Muscle of leg (tissue), 16 donors: Measurements from ENCODE around the gene PHKG2. TPM values are rescaled to one million over a fixed set of nuclear protein-coding genes. Genes with fewer than 3 reads are reported as not detected.
A peak's percentile ranks its signal among the peaks of the same experiment; 100 is the strongest.
"Not testable (repeated sequence)": the region's sequence is repeated elsewhere in the genome, so short reads cannot be mapped to it uniquely, and the experiment has no call there.

Experiments
- DNase-seq: peaks from one replicate; pipeline ENCODE4 v3.0.0; 2013
- H3K27ac ChIP-seq: one replicate; pipeline ENCODE4 v1.5.1; 2013; ENCODE audit warnings: mild to moderate bottlenecking, low read length, control low read depth
- H3K27me3 ChIP-seq: one replicate; pipeline ENCODE4 v1.6.1; 2013; ENCODE audit warnings: low read length; ENCODE audit not compliant: control insufficient read depth, insufficient read depth
- H3K36me3 ChIP-seq: one replicate; pipeline ENCODE4 v1.6.1; 2013; ENCODE audit warnings: low read length; ENCODE audit not compliant: control insufficient read depth, insufficient read depth
- H3K4me1 ChIP-seq: one replicate; pipeline ENCODE4 v1.6.1; 2013; ENCODE audit warnings: low read length; ENCODE audit not compliant: control insufficient read depth, insufficient read depth
- H3K4me3 ChIP-seq: one replicate; pipeline ENCODE4 v1.5.1; 2013; ENCODE audit warnings: low read length, control low read depth
- H3K9me3 ChIP-seq: replicated peaks from 2 replicates; pipeline ENCODE4 v1.6.1; 2013; ENCODE audit warnings: low read depth, low read length; ENCODE audit not compliant: control insufficient read depth
- WGBS: methylation state at CpG from one replicate; pipeline ENCODE4 v1.1.5; 2013; ENCODE audit warnings: missing lambda C conversion rate; ENCODE audit not compliant: insufficient coverage; 5-methylcytosine and 5-hydroxymethylcytosine counted together
- long read RNA-seq, 11 donors: transcript quantifications; one replicate each; lab custom pipeline, GENCODE V29; 2026
- polyA plus RNA-seq, 8 donors: library from polyadenylated mRNA; unstranded; fragments of 120-200 nt; gene quantifications; one replicate each; pipeline versions ENCODE4 v1.2.1 to v1.2.3, GENCODE V29; 2013; ENCODE audit warnings: inconsistent platforms in 1 of 8, low replicate concordance in 1 of 8; ENCODE audit not compliant: insufficient read length in 8 of 8, insufficient read depth in 1 of 8
- total RNA-seq: library from RNA; stranded (reverse); fragments of 120-200 nt; gene quantifications from one replicate; pipeline ENCODE4 v1.2.4, GENCODE V29; 2013

The PHKG2 gene, protein sequence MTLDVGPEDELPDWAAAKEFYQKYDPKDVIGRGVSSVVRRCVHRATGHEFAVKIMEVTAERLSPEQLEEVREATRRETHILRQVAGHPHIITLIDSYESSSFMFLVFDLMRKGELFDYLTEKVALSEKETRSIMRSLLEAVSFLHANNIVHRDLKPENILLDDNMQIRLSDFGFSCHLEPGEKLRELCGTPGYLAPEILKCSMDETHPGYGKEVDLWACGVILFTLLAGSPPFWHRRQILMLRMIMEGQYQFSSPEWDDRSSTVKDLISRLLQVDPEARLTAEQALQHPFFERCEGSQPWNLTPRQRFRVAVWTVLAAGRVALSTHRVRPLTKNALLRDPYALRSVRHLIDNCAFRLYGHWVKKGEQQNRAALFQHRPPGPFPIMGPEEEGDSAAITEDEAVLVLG
- total RNA-seq (10.5 TPM), polyA plus RNA-seq (10 to 100 TPM; 10.7 to 14.5 (median 13.3) TPM)
- long read RNA-seq, donor 1, full-length matches to known transcripts = 1 of 1 reads
- long read RNA-seq, donor 1, partial matches to known transcripts = 0 of 1 reads
- long read RNA-seq, donor 1, other reads (novel, unspliced or antisense) = 0 of 1 reads
- long read RNA-seq, donor 2 = 0 reads
- long read RNA-seq, donor 3, full-length matches to known transcripts = 1 of 1 reads
- long read RNA-seq, donor 3, partial matches to known transcripts = 0 of 1 reads
- long read RNA-seq, donor 3, other reads (novel, unspliced or antisense) = 0 of 1 reads
- long read RNA-seq, donor 4, full-length matches to known transcripts = 2 of 2 reads
- long read RNA-seq, donor 4, partial matches to known transcripts = 0 of 2 reads
- long read RNA-seq, donor 4, other reads (novel, unspliced or antisense) = 0 of 2 reads
- long read RNA-seq, donor 5, full-length matches to known transcripts = 5 of 5 reads
- long read RNA-seq, donor 5, partial matches to known transcripts = 0 of 5 reads
- long read RNA-seq, donor 5, other reads (novel, unspliced or antisense) = 0 of 5 reads
- long read RNA-seq, donor 6, full-length matches to known transcripts = 5 of 5 reads
- long read RNA-seq, donor 6, partial matches to known transcripts = 0 of 5 reads
- long read RNA-seq, donor 6, other reads (novel, unspliced or antisense) = 0 of 5 reads
- long read RNA-seq, donor 7, full-length matches to known transcripts = 1 of 1 reads
- long read RNA-seq, donor 7, partial matches to known transcripts = 0 of 1 reads
- long read RNA-seq, donor 7, other reads (novel, unspliced or antisense) = 0 of 1 reads
- long read RNA-seq, donor 8 = 0 reads
- long read RNA-seq, donor 9, full-length matches to known transcripts = 2 of 2 reads
- long read RNA-seq, donor 9, partial matches to known transcripts = 0 of 2 reads
- long read RNA-seq, donor 9, other reads (novel, unspliced or antisense) = 0 of 2 reads
- long read RNA-seq, donor 10, full-length matches to known transcripts = 5 of 5 reads
- long read RNA-seq, donor 10, partial matches to known transcripts = 0 of 5 reads
- long read RNA-seq, donor 10, other reads (novel, unspliced or antisense) = 0 of 5 reads
- long read RNA-seq, donor 11, full-length matches to known transcripts = 1 of 1 reads
- long read RNA-seq, donor 11, partial matches to known transcripts = 0 of 1 reads
- long read RNA-seq, donor 11, other reads (novel, unspliced or antisense) = 0 of 1 reads

- peaks cover 7% of the 10 kb centered on the region for H3K4me1 ChIP-seq
- H3K36me3 ChIP-seq = peaks cover 23% of the 10 kb centered on the region
- no peaks in the 10 kb centered on the region for H3K27me3 ChIP-seq
- H3K4me3 ChIP-seq = peak within 1 kb of the TSS; percentile 78
- H3K27ac ChIP-seq = peak within 1 kb of the TSS; percentile 79
- no peaks in the 10 kb centered on the region for H3K9me3 ChIP-seq
- WGBS = 4% methylated on average over 54 of the region's 60 CpGs
- DNase-seq = peak; percentile 100
Measured at GRCh38 chr16:30747799-30748633, at the start of gene PHKG2. PHKG2 (plus strand) TSS chr16:30748425; CDS start chr16:30748821, 396 bp downstream.

GRCh38 chr16:30698816-30699614, 49.2 kb upstream of the PHKG2 start, which contains the start of gene SRCAP:
SRCAP (plus strand) TSS chr16:30699171; CDS start chr16:30700825, 1,654 bp downstream.
- WGBS = 2% methylated on average over 26 of the region's 57 CpGs
- Histone ChIP-seq H3K4me1 (peaks cover 14% of the 10 kb centered on the region), H3K4me3 (peak within 1 kb of the TSS; percentile 100), H3K27me3 (no peaks in the 10 kb centered on the region), H3K9me3 (no peaks in the 10 kb centered on the region), H3K27ac (peak within 1 kb of the TSS; percentile 100), H3K36me3 (peaks cover 35% of the 10 kb centered on the region)
- DNase-seq = peak; percentile 91

DNA sequence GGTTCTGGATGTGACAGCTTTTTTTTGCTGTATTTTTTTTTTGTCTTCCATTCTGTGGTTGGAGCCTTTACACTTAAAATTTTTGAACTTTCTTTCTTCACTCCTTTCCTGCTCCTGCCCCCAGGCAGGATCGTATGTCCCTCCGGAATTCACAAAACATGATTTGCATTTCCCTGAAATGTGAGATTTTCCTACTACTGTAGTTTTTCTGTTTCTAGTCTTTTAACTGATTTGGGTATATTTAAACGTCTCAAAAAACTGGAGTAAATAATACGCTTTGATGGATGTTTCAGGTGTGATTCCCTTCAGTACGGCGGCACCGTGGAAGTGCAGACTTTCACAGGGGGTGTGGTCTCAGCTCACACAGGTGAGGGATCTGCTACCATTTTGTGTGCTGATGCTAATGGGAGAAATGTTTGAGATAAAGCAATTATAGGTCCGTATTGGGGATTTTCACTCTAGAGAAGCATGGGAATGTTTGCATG, 48.6 kb upstream of the PHKG2 start:
- peaks cover 41% of the 10 kb centered on the region for H3K36me3 ChIP-seq
- peaks cover 14% of the 10 kb centered on the region for H3K4me1 ChIP-seq
- no peaks in the 10 kb centered on the region for H3K27me3 ChIP-seq
- WGBS = 73% methylated on average over 5 of the region's 8 CpGs
- H3K27ac ChIP-seq = peak overlapping the region; percentile 100
- H3K4me3 ChIP-seq = peak overlapping the region; percentile 100
- no peaks in the 10 kb centered on the region for H3K9me3 ChIP-seq
- DNase-seq = no peak

- H3K27me3 ChIP-seq = no peaks in the 10 kb centered on the region
- 53% methylated on average over 8 of the region's 9 CpGs for WGBS
- H3K9me3 ChIP-seq = no peaks in the 10 kb centered on the region
- H3K4me1 ChIP-seq = peaks cover 14% of the 10 kb centered on the region
- no peak overlapping the region for H3K4me3 ChIP-seq
- DNase-seq = no peak
- peaks cover 50% of the 10 kb centered on the region for H3K36me3 ChIP-seq
- no peak overlapping the region for H3K27ac ChIP-seq
Measured at GRCh38 chr16:30700491-30700890, 47.7 kb upstream of the PHKG2 start.

DNA sequence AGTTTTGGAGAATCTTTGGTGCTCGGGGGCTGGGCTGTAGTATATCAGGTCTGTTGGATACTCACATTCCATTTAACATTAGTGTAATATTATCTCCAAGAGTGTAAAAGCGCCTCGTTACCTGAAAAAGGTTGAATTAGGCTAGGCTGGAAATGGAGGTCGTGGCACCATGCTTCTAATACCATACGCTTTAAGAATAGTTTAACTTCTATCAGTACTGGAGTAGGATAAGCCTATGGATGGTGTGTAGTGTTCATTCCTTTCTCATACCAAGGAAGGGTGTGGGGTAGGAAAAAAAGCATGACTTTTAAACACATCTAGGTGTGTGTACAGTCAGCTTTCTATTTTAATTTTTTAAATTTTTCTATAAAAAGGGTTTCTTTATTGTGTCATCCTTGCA, 47.3 kb upstream of the PHKG2 start:
- Histone ChIP-seq H3K27me3 (no peaks in the 10 kb centered on the region), H3K36me3 (peaks cover 55% of the 10 kb centered on the region)

GRCh38 chr16:30703071-30703470, 45.2 kb upstream of the PHKG2 start:
- DNase-seq, H3K27me3 ChIP-seq, H3K27ac ChIP-seq, H3K4me1 ChIP-seq, H3K4me3 ChIP-seq, H3K9me3 ChIP-seq: not testable (repeated sequence)
- WGBS = 97% methylated on average over 8 of the region's 12 CpGs
- H3K36me3 ChIP-seq = peaks cover 71% of the 10 kb centered on the region

More for the DNA sequence above, 47.3 kb upstream of the PHKG2 start:
- H3K4me1 ChIP-seq = peaks cover 14% of the 10 kb centered on the region
- H3K27ac ChIP-seq = no peak overlapping the region
- WGBS = no CpG with 5 or more reads among the region's 5 CpGs
- H3K4me3 ChIP-seq = no peak overlapping the region
- no peaks in the 10 kb centered on the region for H3K9me3 ChIP-seq
- DNase-seq = no peak

DNA sequence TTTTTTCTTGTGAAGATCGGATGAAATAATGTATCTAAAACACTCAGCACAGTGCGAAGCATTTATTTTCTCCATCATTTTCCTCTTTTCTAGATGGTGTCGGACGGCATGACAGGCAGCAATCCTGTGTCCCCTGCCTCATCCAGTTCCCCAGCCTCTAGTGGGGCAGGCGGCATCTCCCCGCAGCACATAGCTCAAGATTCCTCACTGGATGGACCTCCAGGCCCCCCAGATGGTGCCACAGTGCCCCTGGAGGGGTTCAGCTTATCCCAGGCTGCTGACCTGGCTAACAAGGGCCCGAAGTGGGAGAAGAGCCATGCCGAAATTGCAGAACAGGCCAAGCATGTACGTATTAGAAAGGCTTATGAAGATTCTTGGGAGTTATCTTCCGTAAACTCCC, 44.3 kb upstream of the PHKG2 start:
- peaks cover 79% of the 10 kb centered on the region for H3K36me3 ChIP-seq
- no peaks in the 10 kb centered on the region for H3K27me3 ChIP-seq
- H3K27ac ChIP-seq = no peak overlapping the region
- no peak for DNase-seq
- WGBS = 87% methylated on average over 7 of the region's 10 CpGs
- H3K9me3 ChIP-seq = no peaks in the 10 kb centered on the region
- H3K4me1 ChIP-seq = peaks cover 9% of the 10 kb centered on the region
- H3K4me3 ChIP-seq = no peak overlapping the region

- no peak for DNase-seq
- Histone ChIP-seq H3K4me1 (no peaks in the 10 kb centered on the region), H3K4me3 (no peak overlapping the region), H3K27ac (no peak overlapping the region), H3K27me3 (no peaks in the 10 kb centered on the region), H3K36me3 (peaks cover 88% of the 10 kb centered on the region), H3K9me3 (no peaks in the 10 kb centered on the region)
- 98% methylated on average over 6 of the region's 6 CpGs for WGBS
Measured at GRCh38 chr16:30706046-30706445, 42.2 kb upstream of the PHKG2 start.
